Stomach (tissue), 4 donors: Measurements from ENCODE around the gene RPS15.

Experiments
- EP300 ChIP-seq: sonication (generic); formaldehyde crosslinking; IDR thresholded peaks from one replicate; pipeline ENCODE4 v1.6.1; 2017; ENCODE audit warnings: antibody characterized with exemption
- POLR2A ChIP-seq, 4 donors: fragments of 450-650 bp; IDR thresholded peaks; one replicate each; pipeline ENCODE4 v1.6.1; 2016; ENCODE audit warnings: antibody characterized with exemption in 4 of 4, control low read depth in 2 of 4, mild to moderate bottlenecking in 1 of 4, moderate library complexity in 1 of 4
- TF ChIP-seq, protein P1 (sequence below), 7 experiments: fragments of 450-650 bp in 4 of 7; fragments of 200-600 bp in 3 of 7; sonication (generic) in 3 of 7; IDR thresholded peaks; one replicate each; pipeline ENCODE4 v1.5.1; 2016 to 2019; ENCODE audit warnings: antibody characterized with exemption in 7 of 7, control low read depth in 2 of 7, mild to moderate bottlenecking in 1 of 7

DNA sequence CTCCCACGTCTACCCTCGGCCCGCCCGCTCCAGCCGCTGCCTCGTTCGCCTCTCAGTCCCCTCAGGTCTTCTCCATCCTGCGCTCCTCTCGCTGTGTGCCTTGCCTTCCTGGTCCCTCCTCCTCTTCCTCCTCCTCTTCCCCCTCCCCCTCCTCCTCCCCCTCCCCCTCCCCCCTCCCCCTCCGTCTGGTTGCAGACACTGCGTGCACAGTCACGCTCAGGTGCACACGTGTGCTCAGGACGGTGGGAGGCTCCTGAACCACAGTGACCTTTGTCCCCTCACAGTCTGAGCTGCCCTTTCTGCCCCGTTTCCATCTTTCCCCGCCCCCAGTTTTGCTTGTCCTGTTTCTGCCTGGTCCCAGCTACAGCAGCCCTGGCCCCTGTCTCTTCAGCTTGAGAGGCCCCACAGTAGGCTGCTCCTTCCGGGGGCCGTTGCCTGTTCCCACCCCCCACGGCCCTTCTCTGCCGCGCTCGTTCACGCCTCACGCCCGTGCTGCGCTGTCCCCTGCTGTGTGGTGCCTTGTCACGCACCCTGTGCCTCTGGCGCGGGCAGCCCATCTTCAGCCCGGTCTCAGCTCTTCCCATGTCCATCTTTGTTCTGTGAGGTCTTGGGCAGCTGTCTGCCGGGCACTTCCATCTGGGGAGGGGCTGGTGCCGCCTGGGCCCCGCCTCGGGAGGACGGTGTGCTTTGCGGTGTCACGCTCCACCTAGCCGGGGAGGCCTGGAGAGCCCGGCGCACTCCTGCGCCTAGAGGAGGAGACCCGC, 13.8 kb upstream of the RPS15 start:
- TF ChIP-seq, protein P1, sequence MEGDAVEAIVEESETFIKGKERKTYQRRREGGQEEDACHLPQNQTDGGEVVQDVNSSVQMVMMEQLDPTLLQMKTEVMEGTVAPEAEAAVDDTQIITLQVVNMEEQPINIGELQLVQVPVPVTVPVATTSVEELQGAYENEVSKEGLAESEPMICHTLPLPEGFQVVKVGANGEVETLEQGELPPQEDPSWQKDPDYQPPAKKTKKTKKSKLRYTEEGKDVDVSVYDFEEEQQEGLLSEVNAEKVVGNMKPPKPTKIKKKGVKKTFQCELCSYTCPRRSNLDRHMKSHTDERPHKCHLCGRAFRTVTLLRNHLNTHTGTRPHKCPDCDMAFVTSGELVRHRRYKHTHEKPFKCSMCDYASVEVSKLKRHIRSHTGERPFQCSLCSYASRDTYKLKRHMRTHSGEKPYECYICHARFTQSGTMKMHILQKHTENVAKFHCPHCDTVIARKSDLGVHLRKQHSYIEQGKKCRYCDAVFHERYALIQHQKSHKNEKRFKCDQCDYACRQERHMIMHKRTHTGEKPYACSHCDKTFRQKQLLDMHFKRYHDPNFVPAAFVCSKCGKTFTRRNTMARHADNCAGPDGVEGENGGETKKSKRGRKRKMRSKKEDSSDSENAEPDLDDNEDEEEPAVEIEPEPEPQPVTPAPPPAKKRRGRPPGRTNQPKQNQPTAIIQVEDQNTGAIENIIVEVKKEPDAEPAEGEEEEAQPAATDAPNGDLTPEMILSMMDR (IDR thresholded peaks at IDR 0.05): no peak
- no peak for TF ChIP-seq EP300
- no peak for TF ChIP-seq POLR2A (IDR thresholded peaks at IDR 0.05)
